Breast epithelium (tissue), 3 donors: ENCODE measurements around the gene MRPS6.

Experiments
- CTCF ChIP-seq, 3 donors: fragments of 450-650 bp; IDR thresholded peaks; one replicate each; pipeline ENCODE4 v1.5.1; 2016 to 2017; ENCODE audit warnings: antibody characterized with exemption in 3 of 3, mild to moderate bottlenecking in 3 of 3, moderate library complexity in 3 of 3
- POLR2A ChIP-seq: fragments of 450-650 bp; IDR thresholded peaks from one replicate; pipeline ENCODE4 v1.6.1; 2016; ENCODE audit warnings: antibody characterized with exemption, mild to moderate bottlenecking, moderate library complexity

GRCh38 chr21:34052171-34052570, 21.2 kb upstream of the MRPS6 start:
- TF ChIP-seq CTCF (IDR thresholded peaks at IDR 0.05), result no peak
- no peak for TF ChIP-seq POLR2A
